Measurements from ENCODE around the gene KCNQ1.

DNA sequence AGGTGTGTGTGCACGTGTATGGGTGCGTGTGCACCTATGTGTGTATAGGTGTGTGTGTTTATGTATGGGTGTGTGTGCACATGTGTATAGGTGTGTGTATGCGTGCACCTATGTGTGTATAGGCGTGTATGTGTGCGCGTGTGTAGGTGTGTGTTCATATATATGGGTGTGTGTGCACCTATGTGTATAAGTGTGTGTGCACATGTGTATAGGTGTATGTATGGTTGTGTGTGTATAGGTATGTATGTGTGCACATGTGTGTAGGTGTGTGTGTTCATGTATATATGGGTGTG, 26.9 kb downstream of the KCNQ1 start:
- no peak for TF ChIP-seq POLR2AphosphoS5 (IDR thresholded peaks at IDR 0.05)
- TF ChIP-seq, protein P1, sequence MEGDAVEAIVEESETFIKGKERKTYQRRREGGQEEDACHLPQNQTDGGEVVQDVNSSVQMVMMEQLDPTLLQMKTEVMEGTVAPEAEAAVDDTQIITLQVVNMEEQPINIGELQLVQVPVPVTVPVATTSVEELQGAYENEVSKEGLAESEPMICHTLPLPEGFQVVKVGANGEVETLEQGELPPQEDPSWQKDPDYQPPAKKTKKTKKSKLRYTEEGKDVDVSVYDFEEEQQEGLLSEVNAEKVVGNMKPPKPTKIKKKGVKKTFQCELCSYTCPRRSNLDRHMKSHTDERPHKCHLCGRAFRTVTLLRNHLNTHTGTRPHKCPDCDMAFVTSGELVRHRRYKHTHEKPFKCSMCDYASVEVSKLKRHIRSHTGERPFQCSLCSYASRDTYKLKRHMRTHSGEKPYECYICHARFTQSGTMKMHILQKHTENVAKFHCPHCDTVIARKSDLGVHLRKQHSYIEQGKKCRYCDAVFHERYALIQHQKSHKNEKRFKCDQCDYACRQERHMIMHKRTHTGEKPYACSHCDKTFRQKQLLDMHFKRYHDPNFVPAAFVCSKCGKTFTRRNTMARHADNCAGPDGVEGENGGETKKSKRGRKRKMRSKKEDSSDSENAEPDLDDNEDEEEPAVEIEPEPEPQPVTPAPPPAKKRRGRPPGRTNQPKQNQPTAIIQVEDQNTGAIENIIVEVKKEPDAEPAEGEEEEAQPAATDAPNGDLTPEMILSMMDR (IDR thresholded peaks at IDR 0.05): no peak
